Activated CD4-positive, alpha-beta T cell treated with anti-CD3 and anti-CD28 coated beads for 1 hour (primary cell): ENCODE results near the gene ELFN2.

Source experiments
- DNase-seq: peaks from one replicate; pipeline ENCODE4 v3.0.0-alpha.2; 2020

ELFN2 gene

DNA sequence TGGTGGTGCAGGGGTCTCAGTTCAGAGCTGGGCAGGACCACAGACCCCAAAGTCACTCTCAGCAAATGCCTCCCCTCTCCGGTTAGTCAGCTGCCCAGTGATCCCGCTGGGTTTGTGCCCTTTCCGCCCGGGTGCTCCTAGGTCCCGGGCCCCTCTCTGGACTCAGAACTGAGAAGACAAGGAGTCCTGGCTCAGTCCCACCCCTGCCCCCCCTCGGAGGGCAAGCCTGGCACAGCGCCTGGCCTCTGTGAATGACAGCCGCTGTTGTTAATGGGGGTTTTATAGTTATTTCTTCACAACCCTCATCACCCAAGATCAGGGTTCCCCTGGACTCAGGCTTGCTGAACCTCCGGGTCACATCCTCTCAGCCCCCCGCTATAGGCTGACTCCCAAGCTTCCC, 47.6 kb downstream of the ELFN2 start:
- DNase-seq: no peak

DNA sequence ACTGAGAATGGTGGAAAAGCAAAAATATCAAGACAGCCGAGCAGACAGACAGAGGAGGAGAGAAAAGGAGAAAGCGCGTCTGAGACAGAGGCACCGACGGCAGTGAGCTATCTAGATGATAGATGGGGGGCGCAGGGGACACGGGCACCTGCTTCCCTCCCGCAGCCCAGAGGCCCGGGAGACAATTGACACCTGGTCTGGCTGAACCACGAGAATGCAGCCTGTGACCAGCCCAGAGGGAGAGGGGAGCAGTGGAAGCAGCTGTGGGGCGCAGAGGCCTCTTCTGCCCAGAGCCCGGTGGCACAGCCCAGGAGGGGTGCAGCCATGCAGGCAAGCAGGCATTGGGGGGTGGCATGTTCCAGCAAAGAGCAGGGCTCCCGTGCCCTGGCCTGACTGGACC, 48.2 kb downstream of the ELFN2 start:
- no peak for DNase-seq

DNA sequence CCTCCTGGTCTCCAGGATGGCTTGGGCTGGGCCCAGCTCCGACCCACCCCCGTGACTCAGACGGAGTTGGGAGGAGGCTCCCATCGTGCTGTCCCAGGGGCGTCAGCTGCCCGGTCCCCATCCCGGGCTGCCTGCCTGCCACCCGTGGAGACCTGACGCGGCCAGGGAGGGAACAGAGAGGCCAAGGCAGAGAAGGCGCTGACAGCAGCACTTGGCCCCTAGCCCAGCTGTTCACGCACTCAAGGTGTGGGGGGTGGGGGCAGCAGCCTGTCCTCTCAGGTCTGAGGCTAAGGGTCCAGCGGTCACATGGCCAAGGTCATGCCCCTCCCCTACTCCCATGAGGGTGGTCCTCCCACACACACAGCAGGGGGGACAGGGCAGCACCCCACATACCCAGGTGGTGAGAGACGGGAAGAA, 48.6 kb downstream of the ELFN2 start:
- DNase-seq: no peak

DNA sequence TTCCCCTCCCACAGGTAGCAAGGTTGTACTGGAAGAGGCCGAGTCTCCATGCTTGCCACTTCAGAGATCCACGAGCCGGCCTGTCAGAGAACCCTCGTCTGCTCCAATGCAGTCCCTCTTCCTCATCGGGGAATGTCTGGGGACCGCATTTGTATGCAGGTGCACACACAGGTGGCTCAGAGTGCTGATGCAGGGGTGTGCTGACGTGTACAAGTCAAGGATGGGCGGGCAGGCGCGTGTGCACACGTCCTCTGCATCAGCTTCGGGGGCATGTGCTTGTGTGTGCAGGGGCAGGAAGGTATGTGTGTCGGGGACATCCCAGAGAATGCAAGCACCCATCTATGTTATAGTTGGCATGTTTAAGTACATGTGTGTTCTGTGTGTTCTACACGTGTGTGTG, 49.4 kb downstream of the ELFN2 start:
- DNase-seq: no peak

DNA sequence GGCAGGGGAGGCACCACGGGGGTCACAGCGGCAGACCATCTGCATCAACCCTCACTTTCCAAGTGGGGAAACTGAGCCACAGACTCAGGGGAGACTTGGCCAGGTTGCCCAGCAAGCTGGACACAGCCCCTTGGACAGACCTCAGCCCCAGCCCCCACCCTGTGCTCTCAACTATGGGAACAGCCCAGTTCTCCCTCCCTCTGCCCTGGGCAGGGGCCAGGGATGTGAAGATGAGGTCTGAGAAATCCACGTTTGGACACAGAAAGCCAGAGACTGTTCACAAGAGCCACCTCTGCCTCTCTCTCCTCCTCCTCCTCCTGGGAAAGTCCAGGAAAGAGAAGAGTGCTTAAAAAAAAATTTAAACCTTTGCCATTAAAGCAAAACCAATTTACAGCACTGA, 50.1 kb downstream of the ELFN2 start:
- no peak for DNase-seq

DNA sequence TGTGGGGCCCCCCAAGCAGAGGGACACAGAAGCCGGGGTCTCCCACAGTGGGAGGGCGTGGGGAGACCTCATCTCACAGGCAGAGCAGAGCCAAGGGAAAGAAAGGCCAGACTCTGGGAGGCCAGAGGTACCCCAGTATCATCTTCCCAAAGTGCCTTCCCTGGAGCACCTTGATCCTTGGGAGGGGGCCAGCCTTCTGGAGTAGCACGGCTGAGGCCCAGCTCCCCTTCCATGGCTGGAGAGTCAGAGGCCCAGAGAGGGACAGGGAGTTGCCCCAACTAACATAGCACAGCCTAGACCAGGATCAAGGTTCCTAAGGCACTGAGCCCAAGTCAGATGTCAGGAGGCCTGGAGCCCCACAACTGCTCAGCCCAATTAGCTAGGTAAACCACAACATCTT, 50.6 kb downstream of the ELFN2 start:
- no peak for DNase-seq

DNA sequence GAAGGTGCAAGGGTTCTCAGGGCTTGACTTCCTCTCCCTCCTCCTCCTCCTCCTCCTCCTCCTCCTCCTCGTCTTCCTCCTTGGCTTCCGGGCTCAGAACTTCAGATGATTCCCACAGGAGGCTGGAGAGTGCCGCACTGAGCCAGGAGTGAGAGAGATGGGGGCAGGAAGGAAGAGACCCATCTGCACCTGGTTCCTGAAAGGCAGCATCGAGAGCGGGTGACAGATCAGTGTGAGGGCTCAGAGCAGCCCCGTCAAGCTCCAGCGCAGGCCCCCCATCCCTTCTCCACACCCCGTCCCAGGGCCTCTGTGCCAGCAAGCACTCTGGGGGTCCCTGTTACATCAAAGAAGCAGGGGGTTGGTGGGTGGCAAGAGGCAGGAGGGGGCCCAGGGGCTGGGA, 51.5 kb downstream of the ELFN2 start:
- no peak for DNase-seq

DNA sequence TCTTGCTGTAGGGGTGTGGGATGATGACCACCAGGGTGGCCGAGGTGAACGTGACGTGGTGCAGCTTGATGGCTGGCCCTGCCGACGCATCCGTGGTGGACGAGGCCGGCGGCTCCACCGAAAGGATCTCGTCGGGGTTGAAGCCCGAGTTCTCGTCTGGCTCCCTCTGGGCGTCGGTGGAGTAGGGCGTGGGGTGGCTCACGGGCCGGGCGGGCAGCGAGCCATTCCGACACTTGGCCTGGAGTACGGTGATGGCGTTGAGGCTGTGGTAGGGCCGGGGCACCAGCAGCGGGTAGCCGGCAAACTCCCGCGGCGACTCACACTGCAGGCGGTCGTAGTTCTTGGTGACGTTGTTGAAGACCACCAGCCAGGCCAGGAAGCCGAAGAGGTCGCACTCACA, 52.7 kb downstream of the ELFN2 start:
- DNase-seq: no peak

DNA sequence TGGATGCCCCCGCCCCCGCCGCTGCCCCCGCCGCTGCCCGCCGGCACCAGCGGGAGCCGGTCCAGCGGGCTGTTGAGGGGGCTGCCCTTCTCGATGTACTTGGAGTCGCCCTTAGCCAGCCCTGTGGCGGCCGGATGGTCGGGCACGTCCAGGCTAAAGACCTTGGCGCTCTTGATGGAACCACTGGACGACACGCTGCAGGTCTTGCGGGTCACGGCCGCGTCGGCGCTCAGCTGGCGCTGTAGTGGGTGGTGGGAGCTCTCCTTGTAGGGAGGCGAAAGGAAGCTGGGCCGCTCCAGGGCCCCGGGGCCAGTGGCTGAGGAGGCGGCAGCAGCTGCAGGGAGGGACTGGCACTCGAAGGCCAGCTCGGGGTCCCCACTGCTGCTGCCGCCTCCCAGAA, 53.8 kb downstream of the ELFN2 start:
- DNase-seq: no peak

DNA sequence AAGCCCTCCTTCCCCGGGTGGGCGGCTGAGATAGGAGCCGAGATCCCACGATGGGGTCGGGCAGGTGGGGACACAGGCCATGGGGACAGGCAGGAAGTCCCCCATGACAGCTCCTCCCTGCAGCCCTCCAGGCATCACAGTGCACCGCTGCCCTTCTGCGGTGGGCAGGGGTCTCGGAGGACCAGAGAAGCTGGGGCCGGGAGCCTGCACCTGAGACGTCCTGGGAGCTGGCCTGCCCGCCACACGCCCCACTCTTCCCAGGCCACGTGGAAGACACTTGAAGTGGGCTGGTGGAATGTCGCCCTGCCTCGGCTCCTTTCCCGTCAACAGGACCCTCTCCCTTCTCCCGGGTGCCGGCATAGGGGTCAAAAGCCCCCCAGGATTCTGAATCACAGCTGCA, 55.4 kb downstream of the ELFN2 start:
- DNase-seq: no peak

DNA sequence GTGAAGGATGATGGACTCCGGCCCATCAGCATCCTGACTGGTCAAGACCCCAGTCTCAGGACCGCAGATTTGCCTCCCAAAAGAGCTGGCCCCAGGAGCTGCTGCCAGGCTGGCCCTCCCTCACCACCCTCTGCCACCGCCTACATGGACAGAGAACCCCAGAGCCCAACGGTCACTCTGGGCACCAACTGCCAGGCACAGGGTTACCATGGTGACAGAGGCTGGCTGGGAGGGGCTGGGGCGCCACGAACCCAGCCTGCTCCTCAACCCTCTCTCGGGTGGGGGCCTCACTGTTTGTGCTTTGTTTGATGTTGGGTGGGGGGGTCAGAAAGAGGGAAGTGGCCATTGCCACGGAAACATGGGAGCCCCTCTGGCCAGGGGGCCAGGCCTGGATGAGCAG, 55.8 kb downstream of the ELFN2 start:
- DNase-seq: no peak

DNA sequence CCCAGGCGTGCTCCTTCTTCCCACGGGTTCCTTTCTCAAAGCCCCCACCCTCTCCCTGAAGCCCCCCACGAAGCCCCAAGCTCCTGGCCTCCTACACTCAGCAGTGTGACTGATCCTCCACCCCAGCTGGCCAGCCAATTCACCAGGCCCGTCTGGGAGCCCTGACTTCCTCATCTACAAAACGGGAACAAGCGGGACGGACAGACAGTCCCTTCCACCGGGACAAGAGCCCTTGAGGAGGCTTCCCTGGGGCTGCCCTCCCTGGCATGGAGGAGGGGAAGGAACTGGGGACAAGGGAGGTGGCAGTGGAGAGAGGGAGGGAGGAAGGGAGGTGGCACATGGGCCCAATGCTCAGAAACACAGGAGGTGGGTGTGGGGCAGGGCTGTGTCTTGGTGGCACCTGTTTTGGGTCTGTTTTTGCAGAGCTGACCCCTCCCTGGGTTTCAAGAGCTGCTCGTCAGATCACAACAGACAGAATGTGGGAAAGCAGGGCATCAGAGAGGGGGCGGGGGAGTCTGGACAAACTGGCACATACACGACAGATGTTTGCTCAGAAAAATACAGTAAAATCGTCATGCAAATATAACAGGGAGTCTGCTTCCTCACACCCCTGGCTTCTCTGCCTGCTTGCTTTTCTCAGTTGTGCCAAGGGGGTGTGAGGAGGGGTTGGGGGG, 56.8 kb downstream of the ELFN2 start:
- no peak for DNase-seq

DNA sequence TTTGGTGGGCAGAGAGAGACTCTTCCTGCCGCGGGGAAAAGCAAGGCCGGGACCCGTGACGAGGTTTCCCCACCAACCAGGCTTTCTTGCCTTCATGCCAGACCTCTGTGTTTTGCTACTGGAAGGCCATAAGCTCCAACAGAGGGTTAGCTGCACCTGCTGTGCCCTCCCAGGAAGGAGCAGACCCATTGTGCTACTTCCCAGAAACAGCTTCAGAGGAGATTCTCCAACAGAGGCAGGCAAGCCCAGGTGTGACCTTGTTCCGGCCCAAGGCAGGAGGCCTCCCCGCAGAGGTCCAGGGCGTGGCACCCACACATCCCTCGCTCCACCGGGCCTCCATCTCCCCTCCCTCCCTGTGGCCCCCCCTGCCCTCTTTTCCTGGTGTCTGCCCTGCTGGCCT, 57.8 kb downstream of the ELFN2 start:
- no peak for DNase-seq

DNA sequence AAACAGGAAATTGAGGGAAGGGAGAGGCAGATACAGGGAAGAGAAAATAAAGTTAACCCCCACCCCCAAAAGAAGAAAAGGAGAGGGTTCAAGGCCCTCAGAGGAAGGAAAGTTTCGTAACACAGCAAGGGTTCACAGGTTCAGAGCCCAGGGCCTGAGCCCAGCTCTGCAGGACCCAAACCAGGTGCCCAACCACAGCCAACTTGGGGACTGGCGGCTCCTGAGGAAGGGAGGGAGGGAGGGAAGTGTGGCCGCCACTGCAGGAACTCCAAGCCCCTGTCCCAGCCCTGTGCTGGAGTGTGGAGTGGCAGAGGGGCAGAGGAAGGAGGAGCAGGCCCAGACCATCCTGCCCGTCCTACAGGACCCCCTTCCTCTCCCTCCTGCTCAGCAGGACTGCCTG, 59.2 kb downstream of the ELFN2 start:
- no peak for DNase-seq

DNA sequence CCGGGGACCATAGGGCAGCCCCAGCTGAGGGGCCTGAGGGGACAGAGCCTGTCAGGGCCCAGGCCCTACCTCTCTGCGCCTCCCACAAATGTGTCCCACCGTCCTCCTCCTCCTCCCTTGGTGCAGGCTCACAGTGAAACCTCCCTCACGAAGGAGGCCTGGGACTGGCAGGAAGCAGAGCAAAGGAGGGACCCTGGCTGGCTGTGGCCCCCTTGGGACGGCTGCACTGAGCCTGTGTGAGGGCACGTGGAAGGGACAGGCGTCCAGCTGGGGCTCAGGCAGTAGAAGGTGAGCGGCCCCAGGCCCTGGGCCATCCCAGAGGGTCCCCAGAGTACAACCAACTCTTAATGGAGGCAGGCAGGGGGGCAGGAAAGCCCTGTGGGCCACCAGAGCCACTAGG, 60.7 kb downstream of the ELFN2 start:
- no peak for DNase-seq

DNA sequence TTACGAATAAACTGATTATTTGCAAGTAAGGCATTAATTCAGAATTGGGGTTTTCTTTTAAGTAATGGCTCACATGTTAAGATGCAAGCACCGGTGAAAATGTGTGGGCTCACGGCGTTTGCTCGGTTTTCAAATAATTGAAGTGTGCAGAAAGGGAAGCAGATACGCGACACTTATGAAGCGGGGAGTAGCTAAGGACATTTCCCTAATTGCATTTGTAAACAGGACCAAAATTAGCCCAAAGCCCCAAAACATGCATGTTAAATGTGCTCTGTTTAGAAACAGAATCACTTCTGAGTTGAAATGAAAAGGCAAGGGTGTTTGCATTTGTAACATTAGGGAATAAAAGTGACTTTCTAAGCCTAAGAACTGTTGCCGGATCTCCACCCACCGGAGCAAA, 61.3 kb downstream of the ELFN2 start:
- no peak for DNase-seq

DNA sequence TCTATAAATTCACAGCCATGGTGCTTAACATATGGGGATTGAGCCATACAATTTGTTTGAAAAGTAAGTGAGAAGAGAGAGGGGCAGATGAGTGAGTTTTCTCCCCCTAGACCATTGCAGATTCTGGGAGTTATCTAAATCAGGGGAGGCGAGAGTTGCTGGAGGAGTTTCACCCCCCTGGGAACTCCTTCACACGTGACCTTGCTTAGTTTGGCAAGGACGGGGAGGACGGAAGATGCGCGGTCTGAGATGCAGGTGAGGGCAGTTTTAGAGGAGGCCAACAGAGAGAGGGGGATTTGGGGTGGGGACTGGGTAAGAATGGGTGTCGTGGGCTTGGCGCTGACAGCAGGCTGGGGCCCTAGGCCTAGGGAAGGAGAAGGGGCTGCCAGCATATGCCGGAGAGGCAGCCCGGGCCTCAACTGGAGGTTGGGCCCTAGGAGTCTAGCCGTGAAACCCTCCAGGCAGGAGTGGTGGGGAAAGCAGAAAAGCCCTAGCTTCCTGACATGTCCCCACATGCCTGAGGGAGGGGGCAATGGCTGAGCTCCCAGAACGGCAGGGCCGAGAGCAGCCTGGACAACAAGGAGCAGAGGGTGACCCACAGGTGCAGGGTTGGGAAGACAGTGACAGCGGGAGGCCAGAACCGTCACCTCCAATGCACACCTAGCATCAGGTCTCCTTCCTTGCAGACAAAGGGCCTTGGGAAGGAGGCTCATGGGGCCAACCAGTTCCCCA, 63.9 kb downstream of the ELFN2 start:
- DNase-seq: no peak

DNA sequence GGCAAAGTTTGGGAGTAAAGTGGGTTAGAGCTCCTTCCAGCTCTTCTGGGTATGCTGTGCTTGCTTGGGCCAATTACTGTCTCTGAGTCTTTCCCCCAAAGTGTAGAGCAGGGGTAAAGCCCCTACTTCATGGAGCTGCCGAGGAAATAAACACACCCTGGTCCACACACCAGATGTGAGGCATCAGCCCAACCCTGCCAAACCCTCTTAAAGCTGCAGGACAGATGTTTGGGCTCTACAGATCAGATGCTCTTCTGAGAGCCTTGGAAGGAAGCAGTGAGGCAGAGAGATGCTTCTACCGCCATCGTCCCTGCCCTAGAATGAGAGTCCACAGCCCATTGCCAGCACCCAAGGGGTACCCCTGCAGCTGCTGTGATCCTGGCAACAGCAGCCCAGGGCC, 64.7 kb downstream of the ELFN2 start:
- no peak for DNase-seq

DNA sequence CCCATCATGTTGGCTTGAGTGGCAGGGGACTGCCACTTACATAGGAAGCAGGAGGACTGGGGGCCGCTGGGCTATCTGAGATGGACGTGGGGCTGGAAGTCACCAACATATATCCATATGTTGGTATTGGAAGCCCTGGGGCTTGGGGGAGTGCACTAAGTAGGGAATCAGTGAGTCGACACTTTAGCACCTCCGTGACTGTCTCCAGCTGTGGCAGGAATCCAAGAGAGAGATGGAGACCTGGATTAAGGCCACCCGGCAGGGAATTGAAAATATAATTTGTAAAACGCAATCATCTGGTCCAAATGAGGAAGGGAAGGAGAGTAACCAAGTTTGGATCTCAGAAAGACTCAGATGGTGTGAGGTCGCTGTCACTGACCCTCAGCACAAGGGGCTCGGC, 68.4 kb downstream of the ELFN2 start:
- DNase-seq: no peak

DNA sequence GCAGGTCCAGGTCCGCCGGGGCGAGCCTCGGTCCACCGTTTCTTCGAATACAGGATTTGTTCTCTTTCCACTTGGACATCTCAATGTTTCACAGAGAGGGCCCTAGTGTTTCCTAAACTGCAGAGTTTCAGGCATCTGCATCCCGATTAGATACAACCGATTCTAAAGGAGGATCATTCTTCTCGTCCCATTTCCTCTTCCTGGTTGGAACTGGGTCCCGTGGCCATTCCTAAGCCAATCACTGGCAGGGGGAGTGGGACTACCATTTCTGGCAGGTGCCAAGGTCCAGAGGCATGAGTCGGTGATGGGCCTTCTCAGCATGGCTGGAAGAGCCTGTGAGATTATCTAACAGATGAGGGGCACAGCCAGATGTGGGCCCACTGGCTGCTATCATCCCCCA, 68.9 kb downstream of the ELFN2 start:
- DNase-seq: no peak

DNA sequence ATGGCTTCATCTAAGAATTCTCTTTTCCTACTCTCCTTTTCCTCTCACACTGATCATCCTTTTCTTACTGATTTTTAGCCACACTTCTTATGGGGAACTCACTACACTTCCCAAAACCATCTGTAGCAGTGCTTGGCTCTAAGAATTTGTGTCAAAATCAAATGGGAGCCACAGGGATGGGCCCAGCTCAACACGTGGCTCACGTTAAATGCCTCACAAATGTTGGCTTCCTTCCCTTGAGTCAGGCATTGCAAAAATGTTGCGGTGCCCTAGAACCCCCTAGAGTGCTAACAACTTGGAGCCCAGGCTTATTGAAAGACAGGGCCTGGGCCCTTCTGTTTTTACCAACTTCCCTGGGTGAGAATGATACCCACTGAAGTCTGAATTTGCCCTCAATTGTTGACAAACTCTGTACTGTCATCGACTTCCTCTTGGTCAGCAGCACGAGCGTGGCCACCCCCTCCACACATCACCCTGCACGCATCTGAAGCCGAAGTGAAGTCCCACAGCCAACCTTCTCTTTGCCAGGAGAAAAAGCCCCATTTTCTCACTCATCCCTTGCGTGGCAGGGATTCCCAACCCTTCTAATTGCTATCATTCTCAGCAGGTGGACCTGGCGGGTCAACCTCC, 69.7 kb downstream of the ELFN2 start:
- no peak for DNase-seq

DNA sequence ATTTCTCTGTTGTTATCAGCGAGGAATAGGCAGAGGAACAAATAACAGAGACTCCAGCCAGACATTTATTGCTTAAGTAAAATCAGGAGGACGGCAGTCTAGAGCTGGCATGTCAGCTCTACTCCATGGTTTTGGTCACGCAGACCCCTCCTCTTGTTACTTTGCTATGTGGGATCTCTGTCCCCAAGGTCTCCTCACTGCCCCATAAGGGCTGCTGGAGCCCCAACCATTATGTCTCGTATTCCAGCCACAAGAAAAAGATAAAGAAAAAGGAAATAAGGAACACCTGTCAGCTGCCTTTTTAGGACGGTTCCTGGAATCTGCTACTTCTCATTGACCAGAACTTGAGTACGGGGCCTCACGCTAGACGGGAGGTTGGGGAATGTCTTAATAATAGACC, 70.4 kb downstream of the ELFN2 start:
- no peak for DNase-seq

DNA sequence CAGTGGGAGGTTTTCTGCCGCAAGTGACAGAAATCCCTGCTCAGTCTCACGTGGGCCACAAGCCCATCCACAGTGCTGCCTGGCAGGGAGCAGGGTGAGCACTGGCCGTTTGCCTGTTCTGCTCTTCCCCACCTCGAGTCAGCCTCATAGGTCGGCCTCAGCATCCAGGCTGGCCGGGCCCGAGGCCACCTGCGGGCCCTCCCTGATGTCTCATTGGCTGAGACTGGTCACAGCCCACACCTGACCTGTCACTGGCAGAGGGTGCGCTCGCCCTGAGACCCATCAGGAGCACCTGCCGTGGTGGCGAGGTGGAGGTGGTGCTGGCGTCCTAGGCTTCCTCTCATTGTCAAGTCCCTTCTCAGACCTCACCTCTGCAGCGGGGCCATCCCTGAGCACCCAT, 72.1 kb downstream of the ELFN2 start:
- no peak for DNase-seq

DNA sequence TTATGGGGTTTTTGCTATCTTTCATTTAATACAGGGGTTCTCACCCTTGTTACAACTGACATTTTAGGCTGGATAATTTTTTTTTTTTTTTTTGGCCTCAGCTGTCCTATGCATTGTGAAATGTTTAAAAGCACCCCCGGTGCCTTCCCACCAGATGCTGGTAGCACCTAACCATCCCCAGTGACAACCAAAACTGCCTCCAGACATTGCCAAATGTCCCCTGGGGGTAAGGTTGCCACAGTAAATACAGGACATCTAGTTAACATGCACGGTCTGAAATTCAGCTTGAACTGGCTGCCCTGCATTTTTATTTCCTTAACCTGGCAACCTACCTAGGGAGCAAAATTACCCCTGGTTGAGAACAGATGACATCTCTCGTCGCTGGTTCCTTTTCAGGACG, 72.6 kb downstream of the ELFN2 start:
- DNase-seq: no peak

DNA sequence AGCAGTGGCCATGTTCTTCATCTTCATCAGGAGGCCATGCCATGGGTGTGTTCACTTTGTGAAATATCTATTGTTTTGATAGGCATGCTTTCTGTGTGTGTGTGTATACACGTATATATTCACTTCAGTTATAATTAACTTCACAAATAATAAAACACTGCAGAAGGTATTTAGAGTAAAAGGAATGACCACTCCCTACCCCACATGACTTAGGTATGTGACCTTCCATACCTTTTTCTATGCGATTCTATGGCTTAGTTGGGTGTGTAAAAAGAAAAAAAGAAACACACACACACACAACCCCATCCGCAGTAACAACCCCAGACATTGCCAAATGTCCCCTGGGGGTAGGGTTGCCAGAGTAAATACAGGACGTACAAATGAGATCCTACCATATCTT, 73.0 kb downstream of the ELFN2 start:
- DNase-seq: no peak
